GM18907 (cell line): Measurements from ENCODE around the gene L2HGDH.

ENCODE experiments used
- ATAC-seq: cut with Tn5 transposase; IDR thresholded peaks from one replicate; pipeline ENCODE4 v1.9.1; 2021; ENCODE audit warnings: mild to moderate bottlenecking, moderate library complexity; ENCODE audit not compliant: unreplicated experiment

Gene L2HGDH

DNA sequence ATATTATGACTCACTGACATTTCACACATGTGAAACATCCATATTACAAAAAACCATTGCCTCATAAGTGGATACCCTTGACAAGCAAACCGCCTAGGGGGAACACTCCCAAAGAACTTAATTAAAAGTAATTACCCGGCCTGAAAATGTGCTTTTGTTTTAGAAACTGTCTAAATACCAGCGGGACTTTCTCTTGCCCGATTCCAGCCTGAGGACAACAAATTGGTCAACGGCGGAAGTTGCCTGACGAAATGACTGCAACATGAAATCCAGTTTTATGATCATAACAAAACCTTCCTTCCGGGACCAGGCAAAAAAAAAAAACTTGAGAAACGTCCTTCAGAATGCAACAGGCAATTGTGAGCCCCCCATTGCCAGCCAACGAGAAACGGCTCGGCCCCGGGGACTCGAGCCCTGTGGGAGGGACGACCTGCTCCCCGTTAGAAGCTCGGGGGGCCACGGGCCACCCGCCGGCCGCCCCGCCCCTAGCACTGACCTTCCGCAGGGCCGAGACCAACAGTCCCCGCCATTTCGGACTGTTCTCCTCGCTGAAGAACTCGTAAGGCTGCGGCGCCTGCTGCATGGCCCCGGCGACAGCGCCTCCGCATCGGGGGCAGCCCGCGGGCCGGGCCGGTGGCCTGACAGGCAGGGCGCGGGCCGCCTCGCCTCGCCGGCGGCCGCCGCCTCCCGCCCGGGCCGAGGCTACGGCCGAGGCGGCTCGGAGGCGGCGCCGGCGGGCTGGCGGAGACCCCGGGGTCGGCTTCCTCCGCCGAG lies 81.1 kb downstream of the L2HGDH start:
- peak; percentile 44 for ATAC-seq

DNA sequence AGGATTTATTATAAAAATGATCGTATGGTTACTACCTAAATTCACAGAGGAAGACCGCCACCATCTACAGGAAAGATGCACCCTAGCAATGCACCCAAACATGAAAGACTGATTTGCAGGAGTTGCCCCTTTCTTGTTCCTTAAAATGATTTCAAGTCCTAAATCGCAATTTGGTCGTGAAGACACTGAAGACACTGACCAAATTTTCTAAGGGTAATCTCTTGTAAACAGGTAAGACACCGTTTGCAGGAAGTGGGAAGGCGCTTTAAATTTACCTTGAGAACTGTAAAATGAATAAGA lies 81.7 kb downstream of the L2HGDH start:
- ATAC-seq, result no peak

DNA sequence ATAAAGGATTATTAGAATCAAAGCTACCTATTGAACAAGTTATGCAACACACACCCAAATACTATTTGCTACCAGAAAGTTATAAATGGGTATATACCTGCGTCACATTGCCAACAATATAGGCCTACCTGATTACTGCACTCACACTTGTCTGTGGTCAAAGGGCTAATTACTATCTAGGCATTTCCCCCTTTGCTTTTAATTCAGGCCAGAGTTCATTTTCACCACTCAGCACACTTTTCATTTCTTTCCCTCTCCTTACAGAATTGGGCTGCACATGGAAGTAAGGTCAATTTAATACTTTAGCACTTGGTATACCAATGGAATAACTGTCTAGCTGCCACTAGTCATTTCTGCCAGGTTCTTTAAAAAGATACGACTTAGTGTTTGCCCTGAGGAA lies 82.3 kb downstream of the L2HGDH start:
- no peak for ATAC-seq

DNA sequence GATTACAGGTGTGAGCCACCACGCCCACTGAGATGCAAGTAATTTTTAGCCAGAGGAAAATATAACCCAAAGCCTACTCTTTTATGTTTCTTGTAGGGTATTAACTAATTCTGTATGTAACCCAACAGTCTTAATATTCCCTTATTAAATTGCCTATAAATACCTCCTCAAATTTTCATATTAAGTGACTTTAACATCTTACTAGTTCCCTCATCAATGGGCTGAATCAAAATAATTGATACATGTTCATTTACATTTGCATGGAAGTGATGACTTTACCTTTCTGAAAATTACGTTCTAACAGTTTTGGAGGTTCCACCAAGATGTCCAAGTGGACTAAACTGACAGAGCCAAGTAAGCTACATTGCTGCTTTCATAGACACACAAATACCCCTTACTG lies 83.7 kb downstream of the L2HGDH start:
- ATAC-seq, result no peak

DNA sequence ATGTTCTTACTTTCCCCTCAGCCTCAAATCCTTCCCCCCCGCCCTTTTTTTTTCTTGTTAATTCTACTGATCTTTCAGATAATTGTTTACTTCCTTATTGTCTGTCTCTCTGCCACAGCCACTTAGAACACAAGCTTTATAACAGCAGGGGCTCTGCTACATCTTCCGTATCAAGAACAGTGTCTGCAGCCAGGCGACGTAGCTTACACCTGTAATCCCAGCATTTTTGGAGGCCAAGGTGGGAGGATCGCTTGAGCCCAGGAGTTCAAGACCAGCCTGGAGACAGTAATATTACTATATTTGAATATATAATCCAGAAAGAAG lies 86.1 kb downstream of the L2HGDH start:
- ATAC-seq, result no peak

DNA sequence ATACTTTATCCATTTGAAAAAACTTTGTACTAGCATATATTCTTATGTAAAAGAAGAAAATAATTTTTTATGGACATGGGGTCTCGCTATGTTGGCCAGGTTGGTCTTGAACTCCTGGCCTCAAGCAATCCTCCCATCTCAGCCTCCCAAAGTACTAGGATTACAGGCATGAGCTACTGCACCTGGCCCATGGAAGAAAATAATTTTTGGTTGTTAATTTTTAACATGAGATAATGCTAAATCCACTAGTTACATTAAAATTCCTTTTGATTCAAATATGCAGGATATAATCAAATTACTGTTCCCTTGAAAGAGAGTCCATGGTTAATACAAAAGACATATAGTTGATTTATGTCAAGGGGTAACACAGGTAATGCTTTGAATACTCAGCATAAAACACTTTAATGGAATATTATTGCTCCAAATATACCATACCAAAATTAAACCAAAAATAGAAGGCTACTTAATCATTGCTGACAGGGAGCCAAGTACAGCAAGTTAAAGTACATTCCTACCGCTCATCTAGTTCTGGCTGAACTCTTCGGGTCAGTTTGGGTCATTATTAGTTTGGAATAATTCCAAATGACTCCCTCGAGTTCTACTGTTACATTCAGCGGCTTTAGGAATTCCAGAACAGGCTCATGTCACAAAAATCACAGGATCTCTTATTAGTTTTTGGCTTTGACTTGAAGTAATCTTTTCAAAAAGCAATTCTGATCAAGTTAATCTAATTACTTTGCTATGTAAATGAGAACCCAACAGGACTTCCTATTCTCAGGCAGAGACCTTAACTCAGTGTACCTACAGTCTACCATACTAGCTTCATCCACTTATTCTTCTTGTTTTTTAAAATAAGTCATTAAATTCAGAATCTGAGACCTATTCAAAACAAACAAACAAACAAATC lies 86.7 kb downstream of the L2HGDH start:
- ATAC-seq, result no peak

DNA sequence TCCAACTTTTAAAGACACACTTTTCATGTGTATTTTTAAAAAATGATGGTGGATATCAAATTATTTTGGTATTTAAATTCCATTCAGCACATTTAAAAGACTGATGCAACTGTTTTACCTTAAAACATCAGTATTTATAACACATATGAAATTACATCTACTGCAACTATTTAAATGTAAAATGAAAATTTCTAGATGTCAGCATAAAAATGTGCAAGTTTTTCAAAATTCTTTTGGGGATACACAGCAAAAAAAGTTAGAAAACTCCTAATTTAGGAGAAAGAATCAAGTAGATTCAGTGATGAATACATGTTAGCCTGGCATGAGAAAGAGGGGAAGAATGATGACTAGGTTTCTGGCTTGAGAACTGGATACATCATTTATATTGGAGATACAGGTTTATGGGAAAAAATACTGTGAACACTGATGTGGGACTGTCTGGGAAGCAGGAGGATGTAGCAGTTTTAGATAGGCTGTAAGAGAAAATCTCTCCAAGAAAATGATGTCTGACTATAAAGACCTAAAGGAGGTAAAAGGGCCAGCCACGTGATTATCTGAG lies 89.9 kb downstream of the L2HGDH start:
- no peak for ATAC-seq

DNA sequence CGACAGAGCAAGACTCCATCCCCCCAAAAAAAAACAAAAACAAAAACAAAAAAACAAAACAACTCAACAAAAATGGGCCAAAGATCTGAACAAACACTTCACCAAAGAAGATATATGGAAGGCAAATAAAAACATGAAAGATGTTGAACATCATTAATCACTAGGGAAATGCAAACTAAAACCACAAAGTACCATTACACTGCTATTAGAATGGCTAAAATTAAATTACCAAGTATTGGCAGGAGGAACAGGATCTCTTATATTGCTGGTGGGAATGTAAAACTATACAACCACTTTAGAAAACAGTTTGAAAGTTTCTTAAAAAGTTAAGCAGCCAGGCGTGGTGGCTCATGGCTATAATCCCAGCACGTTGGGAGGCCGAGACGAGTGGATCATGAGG lies 93.5 kb downstream of the L2HGDH start:
- no peak for ATAC-seq

DNA sequence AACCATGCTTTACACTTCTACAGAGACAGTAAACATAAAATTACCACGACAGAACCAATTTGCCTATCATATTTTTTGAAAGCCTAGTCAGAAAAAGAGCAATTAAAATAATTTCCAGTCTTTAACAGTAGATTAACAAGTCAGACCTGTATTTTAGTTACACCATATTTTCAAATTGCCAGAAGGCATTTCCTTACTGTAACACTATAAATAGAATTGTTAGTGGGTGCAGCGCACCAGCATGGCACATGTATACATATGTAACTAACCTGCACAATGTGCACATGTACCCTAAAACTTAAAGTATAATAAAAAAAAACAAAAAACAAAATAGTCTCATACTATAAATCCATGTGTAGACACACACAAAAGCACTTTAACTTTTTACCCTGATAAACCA lies 96.6 kb downstream of the L2HGDH start:
- no peak for ATAC-seq

DNA sequence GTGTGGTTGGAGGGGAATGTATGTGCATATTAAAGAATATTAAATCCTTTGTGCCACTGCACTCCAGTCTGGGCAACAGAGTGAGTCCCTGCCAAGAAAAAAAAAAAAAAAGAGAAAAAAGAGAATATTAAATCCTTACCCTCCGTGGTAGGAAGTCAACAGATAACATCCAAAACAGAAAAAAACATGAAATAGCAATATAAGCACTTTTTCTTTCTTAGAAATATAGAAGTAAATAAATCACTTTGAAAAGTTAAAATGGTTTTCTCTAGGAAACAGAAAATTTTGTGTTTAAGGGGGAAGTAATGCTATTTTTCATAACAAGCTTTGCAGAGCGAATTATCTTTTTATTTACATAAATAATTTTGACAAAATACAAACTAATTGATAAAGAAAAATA lies 98.2 kb downstream of the L2HGDH start:
- ATAC-seq, result no peak

DNA sequence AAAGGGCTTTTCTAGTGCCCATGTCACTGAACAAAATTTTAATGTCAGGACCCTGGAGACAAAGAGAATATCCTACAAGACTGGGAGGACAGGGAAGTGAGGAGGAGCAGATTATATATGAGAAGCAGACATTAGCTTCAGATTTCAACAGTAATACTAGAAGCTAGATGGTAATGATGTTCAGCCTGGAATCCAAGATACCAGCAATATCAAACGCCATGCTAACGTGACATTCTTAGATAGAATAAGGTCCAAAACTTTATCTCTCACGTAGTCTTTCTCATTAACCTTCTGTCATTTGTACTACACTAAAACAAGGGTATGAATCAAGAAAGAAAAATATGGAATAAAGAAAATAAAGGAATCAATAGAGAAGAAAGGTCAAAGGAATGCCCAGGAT lies 99.3 kb downstream of the L2HGDH start:
- no peak for ATAC-seq

DNA sequence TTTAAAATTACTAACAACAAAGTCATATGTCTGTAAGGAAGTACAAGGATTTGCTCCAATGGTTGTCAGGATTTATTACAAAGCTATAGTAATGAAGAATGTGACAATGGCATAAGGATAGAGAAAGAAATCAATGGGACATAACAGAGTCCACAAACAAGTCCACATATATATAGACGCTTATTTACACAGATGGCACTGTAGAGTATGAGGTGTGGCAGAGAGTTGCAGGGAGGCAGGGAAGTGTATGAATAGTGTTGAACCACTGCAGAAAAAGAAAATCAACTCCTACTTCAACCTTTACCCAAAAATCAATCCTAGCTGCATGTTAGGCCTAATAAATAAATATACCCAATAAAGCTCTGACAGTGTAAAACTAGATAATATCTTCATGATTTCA lies 102.0 kb downstream of the L2HGDH start:
- ATAC-seq, result no peak

DNA sequence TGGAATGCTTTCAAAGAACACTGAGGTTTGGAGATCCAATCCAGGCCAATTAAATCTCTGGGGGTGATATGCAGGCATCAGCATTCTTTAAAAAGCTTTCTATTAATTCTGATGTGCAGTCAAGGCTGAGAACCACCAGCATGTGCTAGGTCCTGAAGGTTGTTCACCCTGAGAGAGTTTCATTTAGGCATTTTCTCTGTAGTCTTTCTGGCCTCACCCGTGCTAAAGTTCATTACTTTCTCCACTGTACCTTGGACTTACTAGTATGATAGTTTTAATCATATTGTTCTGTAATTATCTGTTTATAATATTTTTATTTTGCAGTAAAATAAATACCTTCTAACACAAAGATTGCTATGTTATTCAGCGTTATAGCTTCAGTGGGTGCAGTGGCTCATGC lies 113.5 kb downstream of the L2HGDH start:
- no peak for ATAC-seq

DNA sequence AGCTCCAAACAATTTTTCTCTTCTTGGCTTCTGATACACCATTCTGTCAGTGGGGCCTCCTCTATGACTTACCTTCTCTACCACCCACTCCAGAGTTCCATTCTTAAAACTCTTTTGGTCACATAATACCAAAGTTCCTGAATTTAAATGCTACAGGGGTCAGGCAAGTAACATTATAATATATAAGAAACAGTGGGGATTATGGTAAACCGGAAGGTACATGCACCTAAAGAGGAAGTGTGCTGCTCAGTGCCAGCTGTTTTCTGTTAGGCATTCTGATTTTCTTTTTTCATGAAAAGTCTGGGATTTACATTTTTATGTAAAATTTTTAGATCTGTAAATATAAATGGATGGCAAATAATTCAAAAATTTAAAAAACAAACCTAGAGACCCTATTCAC lies 120.5 kb downstream of the L2HGDH start:
- ATAC-seq, result no peak
